ENCODE results near the gene KIFC1. TPM values are rescaled to one million over a fixed set of nuclear protein-coding genes. Genes with fewer than 3 reads are reported as not detected.

Gene KIFC1
- total RNA-seq, 1 experiment from 2014 or later = 73.8 TPM

- Histone ChIP-seq H3K23ac (ENCODE audit: insufficient read length, low read depth, low read length) (no peak overlapping the region), H4K8ac (replicated peaks; ENCODE audit: insufficient read length, low read depth, low read length) (no peak overlapping the region), H2AFZ (ENCODE audit: low read length) (no peak overlapping the region), H3K79me2 (ENCODE audit: insufficient read depth, low read length) (no peaks in the 10 kb centered on the region), H3K14ac (ENCODE audit: insufficient read depth, low read length) (no peak overlapping the region), H3K23me2 (ENCODE audit: insufficient read length, low read depth, low read length, poor library complexity, severe bottlenecking) (no peaks in the 10 kb centered on the region), H2BK120ac (ENCODE audit: low read depth, low read length, poor library complexity, severe bottlenecking) (no peak overlapping the region), H2BK20ac (ENCODE audit: low read depth, low read length, poor library complexity, severe bottlenecking) (no peak overlapping the region), H3K9me3 (ENCODE audit: control insufficient read depth, low read depth, low read length) (no peaks in the 10 kb centered on the region), H3K9ac (ENCODE audit: extremely low read depth, insufficient read length, low read length) (no peak overlapping the region), H3K4me2 (ENCODE audit: insufficient read depth, insufficient read length, low read length) (no peak overlapping the region), H4K20me1 (ENCODE audit: control insufficient read depth, insufficient read depth, insufficient read length) (no peaks in the 10 kb centered on the region), H3T11ph (ENCODE audit: low read length) (no peak overlapping the region), H3K4ac (ENCODE audit: low read depth, low read length) (no peak overlapping the region), H2BK5ac (ENCODE audit: insufficient read length, low read length) (no peak overlapping the region), H3K27me3 (ENCODE audit: insufficient read depth, low read length) (no peaks in the 10 kb centered on the region), H3K56ac (ENCODE audit: insufficient read length, low read depth, low read length) (no peak overlapping the region), H3K4me1 (ENCODE audit: insufficient read depth, low read length) (no peaks in the 10 kb centered on the region), H2AK5ac (ENCODE audit: insufficient read length, low read length) (no peak overlapping the region), H3K27ac (ENCODE audit: insufficient read length, low read depth, low read length) (no peak overlapping the region), H2BK12ac (ENCODE audit: insufficient read length, low read depth, low read length) (no peak overlapping the region), H4K91ac (ENCODE audit: insufficient read length, low read depth, low read length) (no peak overlapping the region), H2BK15ac (ENCODE audit: low read depth, low read length) (no peak overlapping the region), H3K18ac (ENCODE audit: insufficient read length, low read depth, low read length) (no peak overlapping the region), H3K79me1 (ENCODE audit: insufficient read depth, low read depth, low read length, poor library complexity, severe bottlenecking) (no peaks in the 10 kb centered on the region), H4K5ac (ENCODE audit: insufficient read length, low read depth, low read length) (no peak overlapping the region)
- Mint-ChIP-seq H3K4me1 (0 out of 4 replicates have a peak, but pooled peaks cover 0 to 4% of the 10 kb centered on the region in 2 experiments), H3K27ac (no peak overlapping the region), H3K9me3 (no peaks in the 10 kb centered on the region), H3K36me3 (ENCODE audit: insufficient read depth in 1 of 3, low read depth in 3 of 3) (peaks cover 64 to 90% (median 83%) of the 10 kb centered on the region in 3 experiments; a peak in 6 of 7 replicates), H3K4me3 (no peak overlapping the region), H3K27me3 (ENCODE audit: low read depth) (no peaks in the 10 kb centered on the region; the same call in 1 of the 2 replicates)
- no peak for DNase-seq
- no peak for TF ChIP-seq CTCF (conservative IDR thresholded peaks at IDR 0.05)
- no CpG with 5 or more reads among the region's 10 CpGs for WGBS (ENCODE audit: extremely low coverage, insufficient read length, low lambda C conversion rate)
Observed at GRCh38 chr6:33446356-33446755, 54.7 kb downstream of the KIFC1 start.
